ENCODE results near the gene INSYN1. TPM values are rescaled to one million over a fixed set of nuclear protein-coding genes. Genes with fewer than 3 reads are reported as not detected.

The INSYN1 gene
- total and polyA plus RNA-seq, 9 of the 15 experiments (the other 6 are each of a cell fraction or from before 2014, with no cell fraction given): not detected

DNA sequence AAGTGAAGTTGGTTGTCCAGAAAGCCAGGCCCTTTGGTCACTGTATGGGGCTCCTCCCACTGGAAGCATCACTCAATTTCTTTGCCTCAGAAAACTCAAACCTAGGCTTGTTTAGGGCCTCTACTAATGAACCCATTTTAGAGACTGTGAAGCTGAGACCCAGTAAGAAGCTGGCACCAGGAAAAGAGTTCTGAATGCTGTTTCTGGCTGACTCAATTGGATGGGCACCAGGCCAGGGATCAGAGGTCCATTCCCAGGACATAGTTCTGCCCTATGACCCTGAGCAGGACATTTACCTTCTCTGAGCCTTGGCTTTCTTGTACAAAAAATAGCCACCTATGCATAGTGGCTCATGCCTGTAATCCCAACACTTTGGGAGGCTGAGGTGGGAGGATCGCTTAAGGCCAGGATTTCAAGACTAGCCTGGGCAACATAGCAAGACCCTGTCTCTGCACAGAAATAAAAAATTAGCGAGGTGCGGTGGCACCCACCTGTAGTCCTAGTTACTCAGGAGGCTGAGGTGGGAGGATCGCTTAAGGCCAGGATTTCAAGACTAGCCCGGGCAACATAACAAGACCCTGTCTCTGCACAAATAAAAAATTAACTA lies 38.4 kb downstream of the INSYN1 start:
- POLR2A ChIA-PET: interaction anchor here (0.5 to 2.1 kb wide), 2 partner anchors 11 to 16 kb away, joined by 3 to 5 read pairs; no protein-coding TSS in a partner anchor
- no peak for ATAC-seq

GRCh38 chr15:73712107-73712506 lies 41.0 kb downstream of the INSYN1 start:
- no peak overlapping the region for H3K4me2 ChIP-seq (ENCODE audit: insufficient read depth, low read length)
- no peak overlapping the region for H2AFZ ChIP-seq (ENCODE audit: low read depth, low read length)
- intact Hi-C loops (cut with micrococcal nuclease) (loop anchor here (2.0 to 5.0 kb wide), 2 partner anchors 69 to 195 kb away; no protein-coding TSS in a partner anchor), in situ Hi-C loops (cut with MboI) (no loop called here)
- ATAC-seq (peak; percentile 72), FAIRE-seq (no peak), DNase-seq (ENCODE audit: extremely low read depth in 1 of 4, low spot score in 3 of 4) (peak in 2 of 4 experiments; percentile 16 to 20)
- no peak overlapping the region for H3K27ac ChIP-seq (ENCODE audit: extremely low read depth, low read depth, low read length)
- no peaks in the 10 kb centered on the region for H3K4me1 ChIP-seq (replicated peaks in 1 of 2; ENCODE audit: control insufficient read depth in 2 of 2, insufficient read depth in 2 of 2, low read length in 2 of 2)
- H3K4me3 ChIP-seq: no peak overlapping the region
- no peak overlapping the region for H3K9ac ChIP-seq (ENCODE audit: insufficient read depth in 1 of 2, low read depth in 2 of 2, low read length in 2 of 2)
- ChIA-PET POLR2A (no interaction called here), CTCF (ENCODE audit: low intra/inter-chr PET ratio) (no interaction called here)
- H3K36me3 ChIP-seq (ENCODE audit: control insufficient read depth, insufficient read depth, low read length): no peaks in the 10 kb centered on the region
- no peaks in the 10 kb centered on the region for H3K9me1 ChIP-seq (ENCODE audit: control insufficient read depth, insufficient read depth, low read length)
- no TSS peak for BruUV-seq (replicated peaks)
- no peaks in the 10 kb centered on the region for H3K9me3 ChIP-seq (replicated peaks; ENCODE audit: control insufficient read depth, insufficient read depth, low read depth, low read length)
- peaks cover 0 to 6% of the 10 kb centered on the region in 2 experiments; a peak in 2 of 5 replicates for H3K27me3 ChIP-seq (ENCODE audit: control insufficient read depth in 2 of 2, insufficient read depth in 2 of 2, low read length in 2 of 2)
- H3K79me2 ChIP-seq (ENCODE audit: control insufficient read depth, insufficient read depth, low read length): no peaks in the 10 kb centered on the region
- no peaks in the 10 kb centered on the region; the same call in 1 of the 2 replicates for H4K20me1 ChIP-seq (replicated peaks; ENCODE audit: control insufficient read depth, insufficient read depth, low read length)
- TF ChIP-seq, protein P1, sequence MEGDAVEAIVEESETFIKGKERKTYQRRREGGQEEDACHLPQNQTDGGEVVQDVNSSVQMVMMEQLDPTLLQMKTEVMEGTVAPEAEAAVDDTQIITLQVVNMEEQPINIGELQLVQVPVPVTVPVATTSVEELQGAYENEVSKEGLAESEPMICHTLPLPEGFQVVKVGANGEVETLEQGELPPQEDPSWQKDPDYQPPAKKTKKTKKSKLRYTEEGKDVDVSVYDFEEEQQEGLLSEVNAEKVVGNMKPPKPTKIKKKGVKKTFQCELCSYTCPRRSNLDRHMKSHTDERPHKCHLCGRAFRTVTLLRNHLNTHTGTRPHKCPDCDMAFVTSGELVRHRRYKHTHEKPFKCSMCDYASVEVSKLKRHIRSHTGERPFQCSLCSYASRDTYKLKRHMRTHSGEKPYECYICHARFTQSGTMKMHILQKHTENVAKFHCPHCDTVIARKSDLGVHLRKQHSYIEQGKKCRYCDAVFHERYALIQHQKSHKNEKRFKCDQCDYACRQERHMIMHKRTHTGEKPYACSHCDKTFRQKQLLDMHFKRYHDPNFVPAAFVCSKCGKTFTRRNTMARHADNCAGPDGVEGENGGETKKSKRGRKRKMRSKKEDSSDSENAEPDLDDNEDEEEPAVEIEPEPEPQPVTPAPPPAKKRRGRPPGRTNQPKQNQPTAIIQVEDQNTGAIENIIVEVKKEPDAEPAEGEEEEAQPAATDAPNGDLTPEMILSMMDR (IDR thresholded peaks at IDR 0.05 in 2 of 3, conservative IDR thresholded peaks at IDR 0.05 in 1 of 3; ENCODE audit: insufficient read depth in 2 of 3, low read depth in 1 of 3, low read length in 3 of 3): peak; percentile 24 to 51 (median 42); a peak in 4 of 6 replicates
- 0 out of 2 replicates have a peak, but pooled peaks have one; percentile 10 for TF ChIP-seq REST (IDR thresholded peaks at IDR 0.05; ENCODE audit: borderline replicate concordance)
- TF ChIP-seq REST (CRISPR knock-in tag; IDR thresholded peaks at IDR 0.05; ENCODE audit: low read depth): no peak

More for the DNA sequence above, 38.4 kb downstream of the INSYN1 start:
- no TSS peak for BruUV-seq (replicated peaks)
- Histone ChIP-seq H4K20me1 (replicated peaks; ENCODE audit: control insufficient read depth, insufficient read depth, low read length) (no peaks in the 10 kb centered on the region; the same call in 1 of the 2 replicates), H3K36me3 (ENCODE audit: control insufficient read depth, insufficient read depth, low read length) (no peaks in the 10 kb centered on the region), H3K9me1 (ENCODE audit: control insufficient read depth, insufficient read depth, low read length) (no peaks in the 10 kb centered on the region), H3K9me3 (replicated peaks; ENCODE audit: control insufficient read depth, insufficient read depth, low read depth, low read length) (no peaks in the 10 kb centered on the region), H3K79me2 (ENCODE audit: control insufficient read depth, insufficient read depth, low read length) (no peaks in the 10 kb centered on the region), H3K27me3 (ENCODE audit: control insufficient read depth in 2 of 2, insufficient read depth in 2 of 2, low read length in 2 of 2) (peaks cover 0 to 9% of the 10 kb centered on the region in 2 experiments; a peak in 2 of 5 replicates), H3K27ac (ENCODE audit: extremely low read depth, low read depth, low read length) (no peak overlapping the region), H3K4me3 (no peak overlapping the region), H3K9ac (ENCODE audit: insufficient read depth in 1 of 2, low read depth in 2 of 2, low read length in 2 of 2) (no peak overlapping the region), H3K4me2 (ENCODE audit: insufficient read depth, low read length) (no peak overlapping the region), H2AFZ (ENCODE audit: low read depth, low read length) (no peak overlapping the region), H3K4me1 (replicated peaks in 1 of 2; ENCODE audit: control insufficient read depth in 2 of 2, insufficient read depth in 2 of 2, low read length in 2 of 2) (no peaks in the 10 kb centered on the region)
- in situ Hi-C loops (cut with MboI) (no loop called here), intact Hi-C loops (cut with micrococcal nuclease) (loop anchor here (5.0 kb wide), 1 partner anchor 193 kb away; no protein-coding TSS in a partner anchor)
- WGBS (ENCODE audit: insufficient coverage, low coverage, missing lambda C conversion rate): 8% methylated on average over 5 of the region's 5 CpGs
- no peak for DNase-seq (ENCODE audit: extremely low read depth in 1 of 4, low spot score in 3 of 4)
- TF ChIP-seq ZNF121 (CRISPR knock-in tag; conservative IDR thresholded peaks at IDR 0.05) (peak; percentile 29; the same call in 1 of the 2 replicates), ZNF239 (CRISPR knock-in tag; IDR thresholded peaks at IDR 0.05) (no peak), RBM25 (IDR thresholded peaks at IDR 0.05; ENCODE audit: low read depth, low read length, severe bottlenecking) (peak; percentile 88)
- CTCF ChIA-PET (ENCODE audit: low intra/inter-chr PET ratio): no interaction called here
- no peak for FAIRE-seq

Data from K562 (cell line).